Psoas muscle (tissue), 8 donors: ENCODE measurements around the gene TRIM32. TPM values are rescaled to one million over a fixed set of nuclear protein-coding genes. Genes with fewer than 3 reads are reported as not detected.

Experiments used
- ATAC-seq, 4 donors: fragments of 200-7000 bp; cut with Tn5 transposase; one replicate each; pipeline ENCODE4 v1.9.1; 2020; ENCODE audit warnings: moderate library complexity in 3 of 4, mild to moderate bottlenecking in 2 of 4
- DNase-seq, 2 donors: peaks; one replicate each; pipeline ENCODE4 v3.0.0-alpha.2; 2020
- H3K27ac ChIP-seq: fragments of 200-600 bp; one replicate; pipeline ENCODE4 v1.8.0; 2022
- H3K27me3 ChIP-seq, 3 donors: fragments of 200-600 bp in 1 of 3; one replicate each; pipeline versions ENCODE4 v1.6.1 to v1.8.0; 2013 to 2022; ENCODE audit warnings: low read length in 2 of 3, mild to moderate bottlenecking in 2 of 3, moderate library complexity in 1 of 3; ENCODE audit not compliant: insufficient read depth in 3 of 3
- H3K36me3 ChIP-seq, 2 donors: fragments of 200-600 bp in 1 of 2; one replicate each; pipeline versions ENCODE4 v1.6.1 to v1.8.0; 2013 to 2022; ENCODE audit warnings: low read depth in 1 of 2, mild to moderate bottlenecking in 1 of 2, moderate library complexity in 1 of 2; ENCODE audit not compliant: insufficient read depth in 1 of 2
- H3K4me1 ChIP-seq: fragments of 200-600 bp; one replicate; pipeline ENCODE4 v1.8.0; 2022
- H3K4me3 ChIP-seq: fragments of 200-600 bp; one replicate; pipeline ENCODE4 v1.8.0; 2022; ENCODE audit warnings: mild to moderate bottlenecking
- H3K9me3 ChIP-seq: fragments of 200-600 bp; one replicate; pipeline ENCODE4 v1.8.0; 2022
- WGBS, 3 donors: extraction: QIAGEN DNeasy Blood & Tissue Kit; methylation state at CpG; one replicate each; pipeline versions ENCODE4 v1.1.6 to v1.1.7; 2013; 5-methylcytosine and 5-hydroxymethylcytosine counted together
- intact Hi-C, 2 donors: fragments of 100-400 bp; cut with DNase I; formaldehyde crosslinking; loops; one replicate each; pipeline versions ENCODE4 v1.11.0 to v1.14.2; 2022
- polyA plus RNA-seq, 3 donors: library from polyadenylated mRNA; stranded (reverse); fragments of 200-250 nt; gene quantifications; one replicate each; pipeline ENCODE4 v1.2.3, GENCODE V29; 2013
- total RNA-seq, 4 donors: library from RNA; stranded (reverse); fragmentation: NEBNext Ultra II Directional in 2 of 4; extraction: Animal tissue kit (Norgen Biotek cat#: 25700) in 2 of 4; gene quantifications; one replicate each; pipeline versions ENCODE4 v1.2.1 to v1.2.4, GENCODE V29; 2021 to 2023
- TF ChIP-seq, protein P1 (sequence below): fragments of 200-600 bp; IDR thresholded peaks from one replicate; pipeline ENCODE4 v1.8.0; 2022; ENCODE audit warnings: antibody characterized with exemption
- donor health status: healthy with polysubstance abuse.
- donor health status: DM: no; HTN: no; CAD: no; lungs with moderate emphysema.
- donor health status: Bipolar disorder and iron deficiency.
- donor health status: healthy.
- donor health status: DM: yes; HTN: yes; CAD: no.
- donor health status: DM: no; HTN: no; CAD: no.
- donor health status: DM: no; HTN: no; CAD: no.
- donor health status: DM: yes; HTN: yes; CAD: no.

TRIM32 gene
- total and polyA plus RNA-seq, 7 donors = 6.1 to 47.4 (median 15.3) TPM

DNA sequence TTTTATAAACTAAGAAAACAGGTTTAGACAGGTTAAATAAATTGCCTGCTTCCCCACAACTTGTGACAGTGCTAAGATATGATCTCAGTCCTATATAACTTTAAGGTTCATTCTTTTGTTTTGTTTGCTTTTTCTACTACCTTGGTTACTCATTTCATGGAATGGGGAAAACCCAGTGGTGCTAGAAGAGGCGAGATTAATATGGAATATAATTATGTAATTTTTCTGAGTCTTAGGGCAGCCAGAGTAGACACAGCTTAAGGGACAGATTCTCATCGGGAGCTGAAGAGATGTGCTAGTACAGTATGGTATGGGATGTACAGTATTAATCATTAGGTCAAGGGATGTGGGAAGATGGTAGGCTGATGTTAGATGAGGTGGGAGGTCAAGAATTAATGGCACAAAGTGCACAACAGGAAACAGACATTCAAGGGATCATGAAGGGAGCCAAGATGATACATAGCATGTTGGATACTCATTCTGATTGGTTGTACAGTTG, 6.2 kb downstream of the TRIM32 start:
- H3K27ac ChIP-seq = peak overlapping the region; percentile 56

DNA sequence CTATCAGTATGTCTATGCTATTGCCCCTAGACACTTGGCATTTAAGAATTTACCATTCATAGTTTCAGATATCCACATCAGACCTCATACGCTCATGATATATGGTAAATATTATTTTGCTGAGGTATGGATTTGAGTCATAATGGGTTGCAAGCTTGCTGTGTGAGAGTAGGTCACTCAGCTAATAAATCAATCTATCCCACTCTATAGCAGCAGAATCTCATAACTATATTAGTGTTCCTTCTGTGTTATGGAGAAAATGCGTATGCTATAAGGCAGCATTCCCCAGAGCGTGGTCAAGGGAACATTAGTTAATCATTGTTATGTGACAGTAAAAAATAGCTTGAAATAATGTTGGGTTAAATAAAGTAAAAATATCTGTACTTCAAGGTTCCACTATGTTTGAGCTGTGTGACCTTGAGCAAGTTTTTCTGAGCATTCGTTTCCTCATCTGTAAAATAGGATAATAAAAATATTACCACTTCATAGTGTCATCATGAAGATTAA, 7.7 kb downstream of the TRIM32 start:
- no peak overlapping the region for H3K4me3 ChIP-seq
- no peak for DNase-seq
- peaks cover 48% of the 10 kb centered on the region for H3K4me1 ChIP-seq
- peaks cover 12 to 24% of the 10 kb centered on the region in 2 donors for H3K36me3 ChIP-seq
- WGBS, 3 donors = 86 to 92% (median 88%) methylated on average over 4 of the region's 4 CpGs
- ATAC-seq = no peak
- no peaks in the 10 kb centered on the region for H3K27me3 ChIP-seq
- no peak overlapping the region for H3K27ac ChIP-seq
- no peaks in the 10 kb centered on the region for H3K9me3 ChIP-seq
- intact Hi-C loops = no loop called here
- TF ChIP-seq, protein P1, sequence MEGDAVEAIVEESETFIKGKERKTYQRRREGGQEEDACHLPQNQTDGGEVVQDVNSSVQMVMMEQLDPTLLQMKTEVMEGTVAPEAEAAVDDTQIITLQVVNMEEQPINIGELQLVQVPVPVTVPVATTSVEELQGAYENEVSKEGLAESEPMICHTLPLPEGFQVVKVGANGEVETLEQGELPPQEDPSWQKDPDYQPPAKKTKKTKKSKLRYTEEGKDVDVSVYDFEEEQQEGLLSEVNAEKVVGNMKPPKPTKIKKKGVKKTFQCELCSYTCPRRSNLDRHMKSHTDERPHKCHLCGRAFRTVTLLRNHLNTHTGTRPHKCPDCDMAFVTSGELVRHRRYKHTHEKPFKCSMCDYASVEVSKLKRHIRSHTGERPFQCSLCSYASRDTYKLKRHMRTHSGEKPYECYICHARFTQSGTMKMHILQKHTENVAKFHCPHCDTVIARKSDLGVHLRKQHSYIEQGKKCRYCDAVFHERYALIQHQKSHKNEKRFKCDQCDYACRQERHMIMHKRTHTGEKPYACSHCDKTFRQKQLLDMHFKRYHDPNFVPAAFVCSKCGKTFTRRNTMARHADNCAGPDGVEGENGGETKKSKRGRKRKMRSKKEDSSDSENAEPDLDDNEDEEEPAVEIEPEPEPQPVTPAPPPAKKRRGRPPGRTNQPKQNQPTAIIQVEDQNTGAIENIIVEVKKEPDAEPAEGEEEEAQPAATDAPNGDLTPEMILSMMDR = no peak

More for the DNA sequence above, 6.2 kb downstream of the TRIM32 start:
- no peaks in the 10 kb centered on the region for H3K27me3 ChIP-seq
- DNase-seq (no peak), ATAC-seq (peak in 2 of 4 donors; percentile 10 to 23)
- intact Hi-C loops = no loop called here
- TF ChIP-seq, protein P1 = no peak
- H3K4me3 ChIP-seq = peak overlapping the region; percentile 11
- no peaks in the 10 kb centered on the region for H3K9me3 ChIP-seq
- peaks cover 63% of the 10 kb centered on the region for H3K4me1 ChIP-seq
- WGBS, 3 donors = 76 to 85% (median 82%) methylated on average over 2 of the region's 2 CpGs
- peaks cover 5 to 9% of the 10 kb centered on the region in 2 donors for H3K36me3 ChIP-seq

DNA sequence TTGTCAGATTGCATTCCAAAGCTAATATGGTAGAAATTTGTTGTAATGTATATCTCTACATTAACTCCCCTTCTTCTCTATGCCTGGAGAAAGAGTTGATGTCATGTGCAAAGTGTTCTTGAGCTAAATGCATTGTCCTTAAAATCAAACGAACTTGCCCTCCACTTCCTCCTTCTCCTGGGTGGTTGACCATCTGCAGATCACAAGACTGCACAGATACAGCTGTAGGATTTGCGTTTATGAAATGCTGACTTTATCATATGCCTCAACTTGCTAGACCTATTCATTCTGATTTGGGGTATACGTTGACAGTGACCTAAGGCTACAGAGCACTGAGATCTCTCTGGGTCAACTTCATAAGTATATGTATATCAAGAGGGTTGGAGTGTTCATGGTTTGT, 8.3 kb downstream of the TRIM32 start:
- peaks cover 43% of the 10 kb centered on the region for H3K4me1 ChIP-seq
- ATAC-seq (no peak), DNase-seq (no peak)
- no peak overlapping the region for H3K27ac ChIP-seq
- 63 to 84% (median 65%) methylated on average over 3 of the region's 3 CpGs for WGBS, 3 donors
- intact Hi-C loops = no loop called here
- H3K4me3 ChIP-seq = no peak overlapping the region
- no peaks in the 10 kb centered on the region for H3K27me3 ChIP-seq
- TF ChIP-seq, protein P1 = no peak
- peaks cover 12 to 30% of the 10 kb centered on the region in 2 donors for H3K36me3 ChIP-seq
- no peaks in the 10 kb centered on the region for H3K9me3 ChIP-seq

DNA sequence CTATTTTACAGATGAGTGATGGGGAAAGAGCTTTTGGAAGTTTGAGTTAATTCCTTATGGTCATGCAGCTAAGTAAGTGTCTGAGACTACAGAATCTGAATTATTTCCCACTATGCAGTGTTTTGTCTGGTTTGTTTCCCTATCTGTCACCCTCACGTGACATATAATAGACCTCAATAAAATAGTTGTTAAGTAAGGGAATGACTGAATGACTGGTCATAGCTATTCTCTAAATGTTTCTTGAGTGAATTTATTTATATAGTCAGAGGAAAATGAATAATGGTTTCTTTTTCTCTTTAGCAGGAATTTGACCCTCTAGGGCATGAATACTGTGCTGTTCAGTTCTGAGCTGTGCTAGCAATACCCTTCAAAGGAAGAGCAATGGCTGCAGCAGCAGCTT, 10.3 kb downstream of the TRIM32 start:
- no peaks in the 10 kb centered on the region for H3K9me3 ChIP-seq
- H3K27me3 ChIP-seq = no peaks in the 10 kb centered on the region
- H3K27ac ChIP-seq = no peak overlapping the region
- DNase-seq (no peak), ATAC-seq (no peak)
- H3K36me3 ChIP-seq = peaks cover 12 to 35% of the 10 kb centered on the region in 2 donors
- intact Hi-C loops = no loop called here
- peaks cover 48% of the 10 kb centered on the region for H3K4me1 ChIP-seq
- WGBS, 3 donors = 54 to 71% (median 61%) methylated on average over 1 of the region's 1 CpG
- no peak overlapping the region for H3K4me3 ChIP-seq
- TF ChIP-seq, protein P1 = no peak

DNA sequence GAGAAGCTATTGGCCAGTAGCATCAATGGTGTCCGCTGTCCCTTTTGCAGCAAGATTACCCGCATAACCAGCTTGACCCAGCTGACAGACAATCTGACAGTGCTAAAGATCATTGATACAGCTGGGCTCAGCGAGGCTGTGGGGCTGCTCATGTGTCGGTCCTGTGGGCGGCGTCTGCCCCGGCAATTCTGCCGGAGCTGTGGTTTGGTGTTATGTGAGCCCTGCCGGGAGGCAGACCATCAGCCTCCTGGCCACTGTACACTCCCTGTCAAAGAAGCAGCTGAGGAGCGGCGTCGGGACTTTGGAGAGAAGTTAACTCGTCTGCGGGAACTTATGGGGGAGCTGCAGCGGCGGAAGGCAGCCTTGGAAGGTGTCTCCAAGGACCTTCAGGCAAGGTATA, 10.8 kb downstream of the TRIM32 start:
- Histone ChIP-seq H3K27ac (no peak overlapping the region), H3K4me3 (no peak overlapping the region), H3K9me3 (no peaks in the 10 kb centered on the region), H3K4me1 (peaks cover 48% of the 10 kb centered on the region), H3K36me3 (peaks cover 12 to 35% of the 10 kb centered on the region in 2 donors), H3K27me3 (no peaks in the 10 kb centered on the region)
- 94 to 96% (median 95%) methylated on average over 16 of the region's 16 CpGs for WGBS, 3 donors
- peak in 1 of 2 donors; percentile 44 for DNase-seq
- TF ChIP-seq, protein P1 = no peak
- intact Hi-C loops = loop anchor here in 1 of 2 donors (2.0 kb wide), 1 partner anchor 67 kb away; no protein-coding TSS in a partner anchor
- ATAC-seq = no peak
